ENCODE data around the gene APP.

Gene APP

GRCh38 chr21:25983745-25984144 lies 186.8 kb downstream of the APP start:
- Mint-ChIP-seq H3K36me3 (peaks cover 23% of the 10 kb centered on the region), H3K4me3 (no peak overlapping the region), H3K27ac (no peak overlapping the region), H3K4me1 (peaks cover 2% of the 10 kb centered on the region), H3K9me3 (no peaks in the 10 kb centered on the region), H3K27me3 (peaks cover 1% of the 10 kb centered on the region)
- ATAC-seq (ENCODE audit: low read depth) (no peak), DNase-seq (ENCODE audit: low spot score in 2 of 2) (no peak)

DNA sequence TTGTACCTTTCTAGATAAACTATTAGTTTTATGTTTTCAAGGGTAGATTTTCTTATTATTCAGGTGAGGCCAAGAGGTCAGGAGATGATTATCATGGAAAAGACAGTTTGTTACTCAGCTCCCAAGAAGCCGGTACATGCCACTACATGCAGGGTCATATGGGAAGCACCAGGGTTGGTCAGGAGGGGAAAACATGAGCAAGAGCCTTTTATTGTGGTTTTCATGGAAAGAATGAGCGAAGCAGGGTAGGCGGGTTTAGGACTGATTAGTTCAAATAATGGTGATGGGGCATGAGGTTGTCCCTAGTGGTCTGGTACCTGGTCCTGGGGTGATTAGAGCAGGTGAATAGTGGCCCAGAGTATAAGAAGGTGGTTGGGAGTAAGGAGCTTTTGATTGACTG lies 189.9 kb downstream of the APP start:
- Mint-ChIP-seq H3K27ac (no peak overlapping the region), H3K27me3 (peaks cover 1% of the 10 kb centered on the region), H3K9me3 (no peaks in the 10 kb centered on the region), H3K36me3 (peaks cover 16% of the 10 kb centered on the region), H3K4me1 (peaks cover 2% of the 10 kb centered on the region), H3K4me3 (no peak overlapping the region)
- DNase-seq (ENCODE audit: low spot score in 2 of 2) (no peak), ATAC-seq (ENCODE audit: low read depth) (no peak)

- Mint-ChIP-seq H3K36me3 (peaks cover 17% of the 10 kb centered on the region), H3K4me3 (no peak overlapping the region), H3K4me1 (peaks cover 2% of the 10 kb centered on the region), H3K9me3 (no peaks in the 10 kb centered on the region), H3K27me3 (peaks cover 1% of the 10 kb centered on the region), H3K27ac (no peak overlapping the region)
- no peak for ATAC-seq (ENCODE audit: low read depth)
- DNase-seq (ENCODE audit: low spot score in 2 of 2) = no peak
Measured at GRCh38 chr21:25979845-25980616, 190.5 kb downstream of the APP start.

DNA sequence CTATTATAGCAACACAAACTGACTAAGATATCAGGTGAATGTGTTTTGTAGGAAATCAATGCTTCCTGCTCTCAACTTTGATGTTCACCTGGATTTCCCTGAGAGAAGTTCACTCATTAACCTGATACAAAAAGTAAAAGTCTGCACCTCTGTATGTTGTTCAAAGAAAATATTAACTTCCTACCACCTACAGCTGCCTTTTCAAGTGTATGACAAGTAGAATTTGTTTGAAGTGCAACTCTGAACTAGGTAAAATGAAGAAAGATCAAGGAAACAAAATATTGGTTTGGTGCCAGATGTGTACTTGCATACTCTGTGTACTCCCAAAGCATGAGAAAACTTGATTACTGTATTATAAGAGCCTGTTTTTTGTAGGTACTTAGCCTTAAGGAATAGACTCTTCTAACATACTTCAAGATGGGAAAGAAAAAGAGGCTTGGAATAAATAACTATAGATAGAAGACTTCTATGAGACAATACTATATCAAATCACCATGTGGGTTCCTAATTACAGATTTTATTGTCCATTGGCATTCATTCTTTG lies 193.4 kb downstream of the APP start:
- DNase-seq (ENCODE audit: low spot score in 2 of 2) (no peak), ATAC-seq (ENCODE audit: low read depth) (no peak)
- H3K27ac Mint-ChIP-seq = no peak overlapping the region

DNA sequence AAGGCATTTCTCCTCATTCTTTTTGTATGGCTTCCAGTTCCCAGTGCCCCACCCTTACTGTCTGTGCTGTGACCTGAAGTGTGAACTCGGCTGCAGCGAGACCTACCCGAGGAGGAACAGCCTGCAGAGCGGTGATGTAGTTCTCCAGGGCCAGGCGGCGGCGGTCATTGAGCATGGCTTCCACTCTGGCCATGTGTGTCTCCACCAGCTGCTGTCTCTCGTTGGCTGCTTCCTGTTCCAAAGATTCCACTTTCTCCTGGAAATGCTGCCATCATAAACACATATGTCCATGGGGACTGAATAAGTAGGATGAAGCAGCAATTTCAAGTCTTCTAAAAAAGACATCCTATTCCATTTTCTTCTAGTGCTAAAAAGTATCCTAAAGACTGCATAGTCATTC lies 195.6 kb downstream of the APP start:
- Mint-ChIP-seq H3K4me3 (no peak overlapping the region), H3K27me3 (no peaks in the 10 kb centered on the region), H3K9me3 (peaks cover 1% of the 10 kb centered on the region), H3K36me3 (peaks cover 23% of the 10 kb centered on the region), H3K27ac (no peak overlapping the region), H3K4me1 (peaks cover 2% of the 10 kb centered on the region)
- ATAC-seq (ENCODE audit: low read depth) (no peak), DNase-seq (ENCODE audit: low spot score in 2 of 2) (no peak)

More for the DNA sequence above, 193.4 kb downstream of the APP start:
- H3K27me3 Mint-ChIP-seq = no peaks in the 10 kb centered on the region
- H3K4me3 Mint-ChIP-seq = no peak overlapping the region
- peaks cover 21% of the 10 kb centered on the region for H3K36me3 Mint-ChIP-seq
- H3K9me3 Mint-ChIP-seq = no peaks in the 10 kb centered on the region
- H3K4me1 Mint-ChIP-seq = peaks cover 2% of the 10 kb centered on the region

DNA sequence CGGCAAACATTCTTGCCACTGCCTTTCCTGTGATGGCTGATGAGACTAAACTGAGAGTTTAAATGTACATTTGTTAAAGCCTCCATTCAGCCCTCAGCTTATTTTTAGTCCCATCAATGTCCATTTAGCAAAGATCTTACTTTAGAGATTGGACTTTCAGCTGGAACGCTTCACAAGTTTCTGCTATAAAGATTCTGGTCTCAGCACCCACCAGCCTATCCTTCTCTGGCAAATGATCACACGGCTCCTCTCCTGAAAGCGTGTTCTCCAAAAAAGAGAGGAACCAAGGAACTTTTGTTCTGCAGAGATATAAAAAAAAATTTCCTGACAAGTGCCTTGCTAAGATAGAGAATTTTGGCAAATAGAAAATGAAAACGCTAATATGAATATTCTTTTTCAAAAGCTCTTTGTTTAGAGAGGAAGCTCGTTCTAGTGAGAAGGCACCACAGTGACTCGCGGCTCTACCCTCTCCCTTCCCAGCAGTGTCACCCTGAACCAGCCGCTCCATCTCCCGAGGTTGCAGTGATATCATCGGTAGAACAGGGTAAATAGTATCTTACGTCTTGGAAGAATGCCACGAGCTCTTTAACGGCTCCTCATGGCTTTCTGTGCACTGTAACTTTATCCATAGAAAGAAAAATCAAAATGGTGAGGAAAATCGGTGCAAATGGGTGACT lies 200.2 kb downstream of the APP start:
- no peak for DNase-seq (ENCODE audit: low spot score in 2 of 2)
- Mint-ChIP-seq H3K4me3 (no peak overlapping the region), H3K36me3 (peaks cover 26% of the 10 kb centered on the region), H3K27ac (no peak overlapping the region), H3K9me3 (peaks cover 1% of the 10 kb centered on the region), H3K27me3 (no peaks in the 10 kb centered on the region), H3K4me1 (peaks cover 11% of the 10 kb centered on the region)
- no peak for ATAC-seq (ENCODE audit: low read depth)

GRCh38 chr21:25967901-25968438 lies 202.6 kb downstream of the APP start:
- H3K27me3 Mint-ChIP-seq = no peaks in the 10 kb centered on the region
- H3K4me1 Mint-ChIP-seq = peaks cover 11% of the 10 kb centered on the region
- H3K36me3 Mint-ChIP-seq = peaks cover 23% of the 10 kb centered on the region
- peaks cover 1% of the 10 kb centered on the region for H3K9me3 Mint-ChIP-seq
- peak overlapping the region; percentile 56 for H3K4me3 Mint-ChIP-seq
- DNase-seq (ENCODE audit: low spot score in 2 of 2) (peak; percentile 1 to 12), ATAC-seq (ENCODE audit: low read depth) (peak; percentile 56)
- H3K27ac Mint-ChIP-seq = peak overlapping the region; percentile 93

DNA sequence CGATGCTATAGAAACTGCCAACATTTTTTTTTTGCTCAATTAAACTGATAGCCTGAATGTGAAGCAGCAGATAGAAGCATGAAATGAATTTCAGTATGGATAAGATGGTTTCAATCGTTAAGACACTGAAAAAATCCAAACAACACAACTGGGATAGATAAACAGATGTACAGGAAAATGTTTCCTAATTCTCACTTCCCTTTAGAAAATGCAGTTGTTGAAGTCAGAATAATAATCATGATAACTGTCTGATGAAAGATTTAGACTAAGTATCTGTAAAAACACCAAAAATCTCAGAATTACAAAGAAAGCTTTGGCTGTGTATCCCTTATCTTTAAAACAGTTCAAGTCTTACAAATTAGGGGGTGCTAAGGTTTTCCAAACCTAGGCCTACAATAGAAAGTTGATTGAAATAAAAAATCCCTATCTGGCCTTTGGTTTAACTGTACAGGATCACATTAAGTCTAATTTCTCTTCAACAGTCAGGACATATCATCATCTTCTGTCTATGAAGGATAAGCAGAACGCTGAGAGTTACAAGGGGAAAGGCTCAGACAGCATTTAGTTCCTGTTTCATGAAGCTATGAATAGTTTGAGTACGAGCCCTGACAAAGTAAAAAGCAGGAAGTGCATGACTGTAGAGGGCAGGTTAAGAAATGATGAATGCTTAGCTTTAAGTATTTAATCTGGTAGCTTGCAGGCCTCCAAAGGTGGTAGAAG lies 203.2 kb downstream of the APP start:
- no peaks in the 10 kb centered on the region for H3K27me3 Mint-ChIP-seq
- ATAC-seq (ENCODE audit: low read depth) (peak; percentile 98), DNase-seq (ENCODE audit: low spot score in 2 of 2) (peak in 1 of 2 donors; percentile 25)
- H3K4me3 Mint-ChIP-seq = peak overlapping the region; percentile 56
- H3K36me3 Mint-ChIP-seq = peaks cover 20% of the 10 kb centered on the region
- peaks cover 11% of the 10 kb centered on the region for H3K4me1 Mint-ChIP-seq
- H3K27ac Mint-ChIP-seq = peak overlapping the region; percentile 93
- peaks cover 1% of the 10 kb centered on the region for H3K9me3 Mint-ChIP-seq

- Mint-ChIP-seq H3K27ac (no peak overlapping the region), H3K4me1 (peaks cover 12% of the 10 kb centered on the region), H3K36me3 (peaks cover 14% of the 10 kb centered on the region), H3K9me3 (no peaks in the 10 kb centered on the region), H3K4me3 (no peak overlapping the region), H3K27me3 (no peaks in the 10 kb centered on the region)
- ATAC-seq (ENCODE audit: low read depth) (no peak), DNase-seq (ENCODE audit: low spot score in 2 of 2) (no peak)
Measured at GRCh38 chr21:25965951-25966707, 204.4 kb downstream of the APP start.

GRCh38 chr21:25964926-25965325 lies 205.6 kb downstream of the APP start:
- peaks cover 9% of the 10 kb centered on the region for H3K36me3 Mint-ChIP-seq
- H3K9me3 Mint-ChIP-seq = no peaks in the 10 kb centered on the region
- no peaks in the 10 kb centered on the region for H3K27me3 Mint-ChIP-seq
- DNase-seq (ENCODE audit: low spot score in 2 of 2) = no peak
- no peak overlapping the region for H3K27ac Mint-ChIP-seq
- no peak for ATAC-seq (ENCODE audit: low read depth)
- no peak overlapping the region for H3K4me3 Mint-ChIP-seq
- H3K4me1 Mint-ChIP-seq = peaks cover 14% of the 10 kb centered on the region

DNA sequence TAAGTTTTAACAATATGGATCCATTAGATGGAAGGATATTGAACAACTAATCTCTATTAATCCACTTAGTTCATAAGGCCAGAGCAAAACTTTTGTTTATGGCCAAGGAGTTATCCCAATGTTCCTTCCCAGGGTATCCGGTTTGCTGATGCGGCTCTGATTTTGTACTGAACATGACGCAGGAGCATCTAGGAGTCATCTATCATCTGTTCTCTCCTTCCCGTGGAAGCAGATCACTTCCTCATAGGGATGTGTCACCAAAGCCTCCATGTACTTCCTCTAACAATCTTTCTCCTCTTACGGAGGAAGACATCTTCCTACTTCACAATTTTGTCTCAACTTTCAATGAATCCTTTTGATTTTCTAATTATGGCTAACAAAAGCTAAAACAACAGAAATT lies 206.6 kb downstream of the APP start:
- Mint-ChIP-seq H3K9me3 (no peaks in the 10 kb centered on the region), H3K27ac (no peak overlapping the region), H3K27me3 (no peaks in the 10 kb centered on the region), H3K4me3 (no peak overlapping the region), H3K36me3 (peaks cover 6% of the 10 kb centered on the region), H3K4me1 (peaks cover 14% of the 10 kb centered on the region)
- DNase-seq (ENCODE audit: low spot score in 2 of 2) = no peak
- ATAC-seq (ENCODE audit: low read depth) = no peak

DNA sequence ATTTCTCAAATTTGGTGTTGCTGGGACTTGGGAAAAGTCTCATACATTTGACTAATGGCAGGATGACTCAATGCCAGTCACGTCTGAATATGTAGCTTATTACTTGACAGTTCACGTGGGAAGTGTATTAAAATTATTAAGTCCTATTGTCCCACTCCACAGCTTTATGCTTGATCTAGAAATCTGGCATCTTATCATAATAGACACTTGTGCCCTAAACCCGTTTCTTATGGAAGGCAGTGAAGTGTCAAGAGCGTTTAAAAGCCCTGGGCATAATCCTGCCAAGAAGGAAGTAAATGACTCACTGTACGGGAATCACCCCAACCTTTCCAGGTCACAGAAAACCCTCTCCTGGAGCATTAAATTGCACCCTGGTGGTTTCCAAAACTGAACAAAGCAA lies 207.4 kb downstream of the APP start:
- Mint-ChIP-seq H3K27me3 (no peaks in the 10 kb centered on the region), H3K27ac (no peak overlapping the region), H3K4me1 (peaks cover 14% of the 10 kb centered on the region), H3K4me3 (no peak overlapping the region), H3K36me3 (peaks cover 6% of the 10 kb centered on the region), H3K9me3 (no peaks in the 10 kb centered on the region)
- ATAC-seq (ENCODE audit: low read depth) = no peak
- no peak for DNase-seq (ENCODE audit: low spot score in 2 of 2)

- DNase-seq (ENCODE audit: low spot score in 2 of 2) (peak in 1 of 2 donors; percentile 5), ATAC-seq (ENCODE audit: low read depth) (peak; percentile 77)
- Mint-ChIP-seq H3K27ac (peak overlapping the region; percentile 9), H3K4me3 (no peak overlapping the region), H3K36me3 (peaks cover 4% of the 10 kb centered on the region), H3K27me3 (no peaks in the 10 kb centered on the region), H3K9me3 (no peaks in the 10 kb centered on the region), H3K4me1 (peaks cover 3% of the 10 kb centered on the region)
Measured at GRCh38 chr21:25961042-25961441, 209.5 kb downstream of the APP start.
